HepG2 (cell line): ENCODE data around the gene ITGAE. TPM values are rescaled to one million over a fixed set of nuclear protein-coding genes. Genes with fewer than 3 reads are reported as not detected.

Source experiments
- DNMT3B ChIP-seq: conservative IDR thresholded peaks from 2 replicates; pipeline ENCODE4 v1.6.1; 2016; ENCODE audit warnings: missing biosample characterization, control low read depth
- HNF1B ChIP-seq: sonication (generic); formaldehyde crosslinking; IDR thresholded peaks from 2 replicates; pipeline ENCODE4 v1.5.1; 2020; ENCODE audit warnings: mild to moderate bottlenecking, moderate library complexity, missing genetic modification reagents
- MAFG ChIP-seq: sonication (generic); formaldehyde crosslinking; IDR thresholded peaks from 2 replicates; pipeline ENCODE4 v1.5.1; 2020; ENCODE audit warnings: mild to moderate bottlenecking, missing genetic modification reagents
- MYPOP ChIP-seq: sonication (generic); formaldehyde crosslinking; IDR thresholded peaks from 2 replicates; pipeline ENCODE4 v1.8.1; 2023; ENCODE audit warnings: mild to moderate bottlenecking, moderate library complexity, missing genetic modification reagents
- NCOA5 ChIP-seq: sonication (generic); formaldehyde crosslinking; IDR thresholded peaks from 2 replicates; pipeline ENCODE4 v1.4.0; 2020; ENCODE audit warnings: missing genetic modification reagents
- SETDB1 ChIP-seq: sonication (generic); formaldehyde crosslinking; IDR thresholded peaks from 2 replicates; pipeline ENCODE4 v1.5.1; 2020; ENCODE audit warnings: missing genetic modification reagents, mild to moderate bottlenecking, borderline replicate concordance
- TSC22D2 ChIP-seq: sonication (generic); formaldehyde crosslinking; IDR thresholded peaks from 2 replicates; pipeline ENCODE4 v1.5.1; 2020; ENCODE audit warnings: missing genetic modification reagents, mild to moderate bottlenecking, borderline replicate concordance
- YY1 ChIP-seq: IDR thresholded peaks from 2 replicates; pipeline ENCODE4 v1.6.1; 2011; ENCODE audit warnings: low read length, low read depth, moderate library complexity, mild to moderate bottlenecking; ENCODE audit not compliant: insufficient read depth, insufficient replicate concordance
- ZKSCAN1 ChIP-seq: fragments of 150-350 bp; IDR thresholded peaks from 2 replicates; pipeline ENCODE4 v1.6.1; 2014; ENCODE audit warnings: low read length
- ZNF33A ChIP-seq: sonication (generic); formaldehyde crosslinking; IDR thresholded peaks from 2 replicates; pipeline ENCODE4 v1.5.1; 2020; ENCODE audit warnings: missing genetic modification reagents, mild to moderate bottlenecking, moderate library complexity, borderline replicate concordance
- ZNF367 ChIP-seq: sonication (generic); formaldehyde crosslinking; IDR thresholded peaks from 2 replicates; pipeline ENCODE4 v1.4.0; 2020; ENCODE audit warnings: missing genetic modification reagents, borderline replicate concordance
- polyA plus RNA-seq, 8 experiments: library from polyadenylated mRNA; depleted of rRNA in 3 of 8; stranded (reverse) in 7 of 8; unstranded in 1 of 8; fragments of >200 nt; fragmentation: Illumina TruSeq in 4 of 8; extraction: Trizol in 4 of 8; gene quantifications; 2 replicates each; pipeline versions ENCODE4 v1.2.1 to v1.2.3, GENCODE V29; 2011 to 2016; ENCODE audit warnings: low read depth in 4 of 8, missing spikeins in 1 of 8, mixed read lengths in 1 of 8; ENCODE audit not compliant: insufficient read depth in 1 of 8
- total RNA-seq, 5 experiments: library from RNA; depleted of rRNA; stranded (reverse); fragments of >200 nt; fragmentation: Illumina TruSeq; extraction: Trizol; gene quantifications; 2 replicates each; pipeline ENCODE4 v1.2.3, GENCODE V29; 2016; ENCODE audit warnings: low read depth in 1 of 5
- TF ChIP-seq, protein P1 (sequence below): sonication (generic); formaldehyde crosslinking; IDR thresholded peaks from 2 replicates; pipeline ENCODE4 v1.4.0; 2020; ENCODE audit warnings: mild to moderate bottlenecking, missing genetic modification reagents
- TF ChIP-seq, protein P2 (sequence below): sonication (generic); formaldehyde crosslinking; IDR thresholded peaks from 2 replicates; pipeline ENCODE4 v1.5.1; 2020; ENCODE audit warnings: missing genetic modification reagents, mild to moderate bottlenecking, borderline replicate concordance
- TF ChIP-seq, protein P3 (sequence below): sonication (generic); formaldehyde crosslinking; IDR thresholded peaks from 2 replicates; pipeline ENCODE4 v1.4.0; 2020; ENCODE audit warnings: missing genetic modification reagents, borderline replicate concordance

Gene ITGAE
- total and polyA plus RNA-seq, 2 of the 13 experiments (the other 11 are each of a cell fraction or from before 2014, with no cell fraction given), result 42.3 to 49.0 TPM

DNA sequence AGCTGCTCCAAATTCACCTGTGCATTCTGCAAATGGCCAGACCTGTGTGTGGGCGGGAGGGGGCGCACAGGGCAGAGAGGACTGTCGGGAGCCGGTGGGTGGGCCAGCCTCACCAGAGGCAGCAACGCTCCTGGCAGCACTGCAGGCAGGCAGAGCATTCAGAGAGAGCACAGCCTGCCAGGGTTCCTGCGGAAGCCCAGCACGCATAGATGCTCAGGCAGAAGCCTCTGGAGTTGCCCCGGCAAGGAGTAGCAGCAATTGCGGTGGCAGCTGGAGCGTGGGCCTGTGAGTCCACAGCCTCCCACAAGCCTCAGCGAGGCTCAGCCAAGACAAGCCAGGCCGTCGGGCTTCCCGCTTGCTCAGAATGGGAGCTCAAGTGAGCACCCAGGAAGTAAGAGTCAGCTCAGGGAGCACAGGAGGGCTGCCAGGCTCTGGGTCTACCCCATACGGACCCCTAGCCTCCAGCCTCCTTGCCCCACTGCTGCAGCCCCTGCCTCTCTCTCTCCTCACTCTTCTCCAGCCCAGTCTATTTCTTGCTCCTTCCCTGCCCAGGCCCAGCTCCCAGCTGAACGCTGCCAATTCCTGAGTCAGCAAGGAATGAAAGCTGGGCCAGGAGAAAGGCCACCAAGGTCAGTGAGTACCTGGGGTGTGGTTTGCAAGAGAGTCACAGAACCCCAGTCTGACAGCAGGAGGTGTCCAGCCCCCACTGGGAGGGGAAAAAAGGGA is 122.7 kb downstream of the ITGAE start (continued):
- no peak for TF ChIP-seq HNF1B (CRISPR knock-in tag)
- no peak for TF ChIP-seq TSC22D2 (CRISPR knock-in tag)
- TF ChIP-seq ZNF367 (CRISPR knock-in tag), result no peak
- no peak for TF ChIP-seq YY1
- no peak for TF ChIP-seq DNMT3B (CRISPR knock-in tag)
- TF ChIP-seq, protein P1, sequence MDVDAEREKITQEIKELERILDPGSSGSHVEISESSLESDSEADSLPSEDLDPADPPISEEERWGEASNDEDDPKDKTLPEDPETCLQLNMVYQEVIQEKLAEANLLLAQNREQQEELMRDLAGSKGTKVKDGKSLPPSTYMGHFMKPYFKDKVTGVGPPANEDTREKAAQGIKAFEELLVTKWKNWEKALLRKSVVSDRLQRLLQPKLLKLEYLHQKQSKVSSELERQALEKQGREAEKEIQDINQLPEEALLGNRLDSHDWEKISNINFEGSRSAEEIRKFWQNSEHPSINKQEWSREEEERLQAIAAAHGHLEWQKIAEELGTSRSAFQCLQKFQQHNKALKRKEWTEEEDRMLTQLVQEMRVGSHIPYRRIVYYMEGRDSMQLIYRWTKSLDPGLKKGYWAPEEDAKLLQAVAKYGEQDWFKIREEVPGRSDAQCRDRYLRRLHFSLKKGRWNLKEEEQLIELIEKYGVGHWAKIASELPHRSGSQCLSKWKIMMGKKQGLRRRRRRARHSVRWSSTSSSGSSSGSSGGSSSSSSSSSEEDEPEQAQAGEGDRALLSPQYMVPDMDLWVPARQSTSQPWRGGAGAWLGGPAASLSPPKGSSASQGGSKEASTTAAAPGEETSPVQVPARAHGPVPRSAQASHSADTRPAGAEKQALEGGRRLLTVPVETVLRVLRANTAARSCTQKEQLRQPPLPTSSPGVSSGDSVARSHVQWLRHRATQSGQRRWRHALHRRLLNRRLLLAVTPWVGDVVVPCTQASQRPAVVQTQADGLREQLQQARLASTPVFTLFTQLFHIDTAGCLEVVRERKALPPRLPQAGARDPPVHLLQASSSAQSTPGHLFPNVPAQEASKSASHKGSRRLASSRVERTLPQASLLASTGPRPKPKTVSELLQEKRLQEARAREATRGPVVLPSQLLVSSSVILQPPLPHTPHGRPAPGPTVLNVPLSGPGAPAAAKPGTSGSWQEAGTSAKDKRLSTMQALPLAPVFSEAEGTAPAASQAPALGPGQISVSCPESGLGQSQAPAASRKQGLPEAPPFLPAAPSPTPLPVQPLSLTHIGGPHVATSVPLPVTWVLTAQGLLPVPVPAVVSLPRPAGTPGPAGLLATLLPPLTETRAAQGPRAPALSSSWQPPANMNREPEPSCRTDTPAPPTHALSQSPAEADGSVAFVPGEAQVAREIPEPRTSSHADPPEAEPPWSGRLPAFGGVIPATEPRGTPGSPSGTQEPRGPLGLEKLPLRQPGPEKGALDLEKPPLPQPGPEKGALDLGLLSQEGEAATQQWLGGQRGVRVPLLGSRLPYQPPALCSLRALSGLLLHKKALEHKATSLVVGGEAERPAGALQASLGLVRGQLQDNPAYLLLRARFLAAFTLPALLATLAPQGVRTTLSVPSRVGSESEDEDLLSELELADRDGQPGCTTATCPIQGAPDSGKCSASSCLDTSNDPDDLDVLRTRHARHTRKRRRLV, result no peak
- TF ChIP-seq MAFG (CRISPR knock-in tag), result 0 out of 2 replicates have a peak, but pooled peaks have one; percentile 40
- TF ChIP-seq ZKSCAN1, result no peak
- TF ChIP-seq SETDB1 (CRISPR knock-in tag), result no peak
- no peak for TF ChIP-seq ZNF33A (CRISPR knock-in tag)
- TF ChIP-seq, protein P2, sequence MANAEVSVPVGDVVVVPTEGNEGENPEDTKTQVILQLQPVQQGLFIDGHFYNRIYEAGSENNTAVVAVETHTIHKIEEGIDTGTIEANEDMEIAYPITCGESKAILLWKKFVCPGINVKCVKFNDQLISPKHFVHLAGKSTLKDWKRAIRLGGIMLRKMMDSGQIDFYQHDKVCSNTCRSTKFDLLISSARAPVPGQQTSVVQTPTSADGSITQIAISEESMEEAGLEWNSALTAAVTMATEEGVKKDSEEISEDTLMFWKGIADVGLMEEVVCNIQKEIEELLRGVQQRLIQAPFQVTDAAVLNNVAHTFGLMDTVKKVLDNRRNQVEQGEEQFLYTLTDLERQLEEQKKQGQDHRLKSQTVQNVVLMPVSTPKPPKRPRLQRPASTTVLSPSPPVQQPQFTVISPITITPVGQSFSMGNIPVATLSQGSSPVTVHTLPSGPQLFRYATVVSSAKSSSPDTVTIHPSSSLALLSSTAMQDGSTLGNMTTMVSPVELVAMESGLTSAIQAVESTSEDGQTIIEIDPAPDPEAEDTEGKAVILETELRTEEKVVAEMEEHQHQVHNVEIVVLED (CRISPR knock-in tag), result no peak
- no peak for TF ChIP-seq NCOA5
- TF ChIP-seq MYPOP (CRISPR knock-in tag), result no peak
- TF ChIP-seq, protein P3, sequence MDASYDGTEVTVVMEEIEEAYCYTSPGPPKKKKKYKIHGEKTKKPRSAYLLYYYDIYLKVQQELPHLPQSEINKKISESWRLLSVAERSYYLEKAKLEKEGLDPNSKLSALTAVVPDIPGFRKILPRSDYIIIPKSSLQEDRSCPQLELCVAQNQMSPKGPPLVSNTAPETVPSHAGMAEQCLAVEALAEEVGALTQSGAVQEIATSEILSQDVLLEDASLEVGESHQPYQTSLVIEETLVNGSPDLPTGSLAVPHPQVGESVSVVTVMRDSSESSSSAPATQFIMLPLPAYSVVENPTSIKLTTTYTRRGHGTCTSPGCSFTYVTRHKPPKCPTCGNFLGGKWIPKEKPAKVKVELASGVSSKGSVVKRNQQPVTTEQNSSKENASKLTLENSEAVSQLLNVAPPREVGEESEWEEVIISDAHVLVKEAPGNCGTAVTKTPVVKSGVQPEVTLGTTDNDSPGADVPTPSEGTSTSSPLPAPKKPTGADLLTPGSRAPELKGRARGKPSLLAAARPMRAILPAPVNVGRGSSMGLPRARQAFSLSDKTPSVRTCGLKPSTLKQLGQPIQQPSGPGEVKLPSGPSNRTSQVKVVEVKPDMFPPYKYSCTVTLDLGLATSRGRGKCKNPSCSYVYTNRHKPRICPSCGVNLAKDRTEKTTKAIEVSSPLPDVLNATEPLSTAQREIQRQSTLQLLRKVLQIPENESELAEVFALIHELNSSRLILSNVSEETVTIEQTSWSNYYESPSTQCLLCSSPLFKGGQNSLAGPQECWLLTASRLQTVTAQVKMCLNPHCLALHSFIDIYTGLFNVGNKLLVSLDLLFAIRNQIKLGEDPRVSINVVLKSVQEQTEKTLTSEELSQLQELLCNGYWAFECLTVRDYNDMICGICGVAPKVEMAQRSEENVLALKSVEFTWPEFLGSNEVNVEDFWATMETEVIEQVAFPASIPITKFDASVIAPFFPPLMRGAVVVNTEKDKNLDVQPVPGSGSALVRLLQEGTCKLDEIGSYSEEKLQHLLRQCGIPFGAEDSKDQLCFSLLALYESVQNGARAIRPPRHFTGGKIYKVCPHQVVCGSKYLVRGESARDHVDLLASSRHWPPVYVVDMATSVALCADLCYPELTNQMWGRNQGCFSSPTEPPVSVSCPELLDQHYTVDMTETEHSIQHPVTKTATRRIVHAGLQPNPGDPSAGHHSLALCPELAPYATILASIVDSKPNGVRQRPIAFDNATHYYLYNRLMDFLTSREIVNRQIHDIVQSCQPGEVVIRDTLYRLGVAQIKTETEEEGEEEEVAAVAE (CRISPR knock-in tag), result no peak
